Ascending aorta (tissue), 2 donors: ENCODE measurements around the gene MAGI1. TPM values are rescaled to one million over a fixed set of nuclear protein-coding genes. Genes with fewer than 3 reads are reported as not detected.

Experiments used
- DNase-seq, 2 donors: peaks; one replicate each; pipeline ENCODE4 v3.0.0-alpha.2; 2019; ENCODE audit warnings: low spot score in 2 of 2
- H3K27ac ChIP-seq, 2 donors: fragments of 200-600 bp; sonication (generic); one replicate each; pipeline ENCODE4 v1.5.1; 2016 to 2017; ENCODE audit warnings: mild to moderate bottlenecking in 1 of 2
- H3K27me3 ChIP-seq: fragments of 200-600 bp; sonication (generic); one replicate; pipeline ENCODE4 v1.5.1; 2017
- H3K36me3 ChIP-seq, 2 donors: fragments of 200-600 bp; sonication (generic); one replicate each; pipeline ENCODE4 v1.5.1; 2016
- H3K4me1 ChIP-seq, 2 donors: fragments of 200-600 bp; sonication (generic); one replicate each; pipeline ENCODE4 v1.5.1; 2016 to 2017; ENCODE audit warnings: mild to moderate bottlenecking in 1 of 2
- H3K4me3 ChIP-seq, 2 donors: fragments of 200-600 bp; sonication (generic); one replicate each; pipeline ENCODE4 v1.5.1; 2016 to 2017; ENCODE audit warnings: mild to moderate bottlenecking in 1 of 2
- H3K9me3 ChIP-seq, 2 donors: fragments of 200-600 bp; sonication (generic); one replicate each; pipeline ENCODE4 v1.5.1; 2016
- intact Hi-C: fragments of 100-400 bp; cut with DNase I; formaldehyde crosslinking; loops from one replicate; pipeline ENCODE4 v1.15.1; 2023
- total RNA-seq: library from RNA; depleted of rRNA; stranded (reverse); fragments of >200 nt; gene quantifications from one replicate; pipeline ENCODE4 v1.1.0, GENCODE V29; 2016
- TF ChIP-seq, protein P1 (sequence below), 3 experiments: fragments of 200-600 bp in 2 of 3; fragments of 450-650 bp in 1 of 3; sonication (generic) in 2 of 3; IDR thresholded peaks; one replicate each; pipeline ENCODE4 v1.5.1; 2016 to 2019; ENCODE audit warnings: antibody characterized with exemption in 3 of 3, mild to moderate bottlenecking in 1 of 3, moderate library complexity in 1 of 3

Gene MAGI1
- total RNA-seq, 1 donor from 2014 or later = 28.4 TPM

DNA sequence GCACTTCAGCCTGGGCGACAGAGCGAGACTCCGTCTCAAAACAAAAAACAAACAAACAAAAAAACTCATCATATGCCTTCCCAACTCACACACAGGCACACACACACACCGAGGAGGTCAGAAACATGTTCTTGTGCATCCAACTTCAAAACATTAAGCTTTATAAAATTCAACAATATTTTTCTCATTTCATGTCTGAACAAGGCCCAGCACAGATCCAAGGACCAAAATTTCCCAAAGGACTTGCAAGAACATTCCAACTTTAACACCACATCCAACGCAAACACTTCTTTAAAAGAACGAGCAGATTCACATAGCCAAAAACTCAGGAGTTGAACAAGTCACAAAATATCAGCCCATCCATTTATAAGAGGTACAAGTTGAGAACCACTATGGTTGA, 148.4 kb downstream of the MAGI1 start:
- Histone ChIP-seq H3K4me1 (peaks cover 5 to 42% of the 10 kb centered on the region in 2 donors), H3K36me3 (no peaks in the 10 kb centered on the region), H3K9me3 (no peaks in the 10 kb centered on the region), H3K4me3 (no peak overlapping the region), H3K27ac (peak overlapping the region; percentile 88 to 92), H3K27me3 (no peaks in the 10 kb centered on the region)
- TF ChIP-seq, protein P1, sequence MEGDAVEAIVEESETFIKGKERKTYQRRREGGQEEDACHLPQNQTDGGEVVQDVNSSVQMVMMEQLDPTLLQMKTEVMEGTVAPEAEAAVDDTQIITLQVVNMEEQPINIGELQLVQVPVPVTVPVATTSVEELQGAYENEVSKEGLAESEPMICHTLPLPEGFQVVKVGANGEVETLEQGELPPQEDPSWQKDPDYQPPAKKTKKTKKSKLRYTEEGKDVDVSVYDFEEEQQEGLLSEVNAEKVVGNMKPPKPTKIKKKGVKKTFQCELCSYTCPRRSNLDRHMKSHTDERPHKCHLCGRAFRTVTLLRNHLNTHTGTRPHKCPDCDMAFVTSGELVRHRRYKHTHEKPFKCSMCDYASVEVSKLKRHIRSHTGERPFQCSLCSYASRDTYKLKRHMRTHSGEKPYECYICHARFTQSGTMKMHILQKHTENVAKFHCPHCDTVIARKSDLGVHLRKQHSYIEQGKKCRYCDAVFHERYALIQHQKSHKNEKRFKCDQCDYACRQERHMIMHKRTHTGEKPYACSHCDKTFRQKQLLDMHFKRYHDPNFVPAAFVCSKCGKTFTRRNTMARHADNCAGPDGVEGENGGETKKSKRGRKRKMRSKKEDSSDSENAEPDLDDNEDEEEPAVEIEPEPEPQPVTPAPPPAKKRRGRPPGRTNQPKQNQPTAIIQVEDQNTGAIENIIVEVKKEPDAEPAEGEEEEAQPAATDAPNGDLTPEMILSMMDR (IDR thresholded peaks at IDR 0.05) = no peak
- DNase-seq = peak in 1 of 2 donors; percentile 65
- intact Hi-C loops = no loop called here

DNA sequence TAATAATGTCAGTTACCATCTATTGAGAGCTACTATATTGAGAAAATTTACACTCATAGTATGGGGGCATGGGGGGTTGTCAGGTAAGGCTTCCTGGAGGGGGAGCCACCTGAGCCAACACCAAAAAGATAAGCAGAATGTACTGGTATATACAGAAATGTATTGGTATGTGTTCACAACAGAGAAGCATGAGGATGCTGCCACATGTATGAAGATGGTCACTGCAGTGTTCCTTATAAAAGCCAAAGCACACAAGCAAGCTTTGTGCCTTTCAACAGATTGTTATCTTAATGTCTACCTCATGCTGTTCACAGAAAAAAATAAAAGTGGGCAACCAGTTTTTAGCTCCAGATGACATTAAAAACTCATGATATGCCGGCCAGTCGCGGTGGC, 149.0 kb downstream of the MAGI1 start:
- H3K36me3 ChIP-seq = no peaks in the 10 kb centered on the region
- DNase-seq = no peak
- TF ChIP-seq, protein P1 (IDR thresholded peaks at IDR 0.05) = no peak
- H3K27me3 ChIP-seq = no peaks in the 10 kb centered on the region
- H3K9me3 ChIP-seq = no peaks in the 10 kb centered on the region
- peak overlapping the region; percentile 88 to 92 for H3K27ac ChIP-seq
- intact Hi-C loops = loop anchor here (5.0 kb wide), 1 partner anchor 107 kb away; no protein-coding TSS in a partner anchor
- peaks cover 5 to 36% of the 10 kb centered on the region in 2 donors for H3K4me1 ChIP-seq
- no peak overlapping the region for H3K4me3 ChIP-seq

DNA sequence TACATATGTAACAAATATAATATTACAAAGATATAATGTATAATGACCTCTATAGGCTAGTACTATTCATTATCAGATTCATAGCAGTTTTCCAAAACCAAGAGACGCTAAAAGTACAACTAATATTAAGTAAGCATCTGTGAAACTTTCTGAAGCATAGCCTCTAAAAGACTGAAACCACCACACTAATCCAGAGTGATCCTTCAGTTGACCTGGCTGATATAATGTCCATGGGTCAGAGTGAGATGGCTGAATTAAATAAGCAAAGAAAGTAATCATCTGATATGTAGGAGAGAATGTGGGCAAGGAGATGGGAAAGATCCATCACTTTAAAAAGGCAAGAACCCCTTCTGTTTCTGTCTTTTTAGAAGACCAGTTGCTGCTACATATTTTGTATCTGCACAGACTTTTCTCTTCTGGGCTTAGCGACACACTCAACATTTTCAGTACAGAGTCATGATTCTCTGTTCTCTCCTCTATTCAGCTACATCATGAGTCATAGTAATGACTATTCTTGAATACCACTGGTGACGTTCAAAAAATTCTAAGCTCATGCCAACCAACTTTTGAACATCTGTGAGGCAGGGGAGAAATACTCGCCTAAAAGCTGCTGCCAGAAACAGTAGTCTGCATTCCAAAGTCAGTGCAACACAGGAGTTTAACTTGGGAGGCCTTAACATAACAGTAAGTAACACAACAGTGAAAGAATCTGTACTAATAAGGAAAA, 149.6 kb downstream of the MAGI1 start:
- peaks cover 5 to 32% of the 10 kb centered on the region in 2 donors for H3K4me1 ChIP-seq
- H3K27ac ChIP-seq = peak overlapping the region; percentile 88 to 92
- H3K9me3 ChIP-seq = no peaks in the 10 kb centered on the region
- no peaks in the 10 kb centered on the region for H3K27me3 ChIP-seq
- TF ChIP-seq, protein P1 (IDR thresholded peaks at IDR 0.05) = no peak
- DNase-seq = peak in 1 of 2 donors; percentile 81
- intact Hi-C loops = loop anchor here (5.0 kb wide), 1 partner anchor 107 kb away; no protein-coding TSS in a partner anchor
- peak overlapping the region in 1 of 2 donors; percentile 29 for H3K4me3 ChIP-seq
- no peaks in the 10 kb centered on the region for H3K36me3 ChIP-seq

DNA sequence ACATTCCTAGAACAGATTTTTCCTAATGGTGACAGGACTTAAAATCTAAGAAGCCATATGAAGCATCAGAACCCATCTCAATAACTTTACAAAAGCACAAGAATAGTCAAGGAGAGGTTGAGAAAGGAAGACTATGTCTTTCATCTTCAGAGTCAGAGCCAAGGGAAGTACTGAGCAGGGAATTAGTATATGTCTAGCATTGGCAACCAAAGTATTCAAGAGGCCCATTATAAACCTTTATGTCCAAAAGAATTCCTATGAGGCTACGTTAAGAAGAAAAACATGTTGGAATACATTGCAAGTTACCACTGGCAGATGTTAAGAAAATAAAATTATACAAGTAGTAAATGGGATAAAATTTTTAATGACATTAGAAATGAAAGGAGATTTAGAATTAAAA, 150.5 kb downstream of the MAGI1 start:
- Histone ChIP-seq H3K4me1 (peaks cover 2 to 31% of the 10 kb centered on the region in 2 donors), H3K27me3 (no peaks in the 10 kb centered on the region), H3K27ac (peak overlapping the region; percentile 82 to 92), H3K4me3 (no peak overlapping the region), H3K36me3 (no peaks in the 10 kb centered on the region), H3K9me3 (no peaks in the 10 kb centered on the region)
- intact Hi-C loops = loop anchor here (5.0 kb wide), 1 partner anchor 106 kb away; no protein-coding TSS in a partner anchor
- no peak for DNase-seq
- TF ChIP-seq, protein P1 (IDR thresholded peaks at IDR 0.05) = no peak

DNA sequence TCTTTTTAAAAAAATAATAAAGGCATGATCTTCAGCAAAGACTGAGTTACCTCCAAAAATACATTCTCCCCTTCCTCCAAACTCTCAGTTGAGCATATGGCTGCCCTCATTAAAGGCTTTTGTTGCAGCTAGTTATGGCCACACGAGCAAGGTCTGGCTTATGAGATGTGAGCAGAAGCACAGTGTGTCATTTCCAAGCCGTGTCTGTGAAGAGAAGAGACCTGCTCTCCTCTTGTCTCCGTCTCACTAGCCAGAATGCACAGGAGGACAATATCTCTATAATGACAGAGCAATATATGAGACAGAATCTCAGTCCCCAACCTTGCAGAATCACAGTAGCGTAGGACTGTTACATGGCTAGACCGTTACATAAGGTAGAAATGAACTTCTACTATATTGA, 152.3 kb downstream of the MAGI1 start:
- Histone ChIP-seq H3K9me3 (no peaks in the 10 kb centered on the region), H3K4me3 (no peak overlapping the region), H3K27me3 (no peaks in the 10 kb centered on the region), H3K36me3 (no peaks in the 10 kb centered on the region), H3K4me1 (peaks cover 2 to 32% of the 10 kb centered on the region in 2 donors), H3K27ac (no peak overlapping the region)
- intact Hi-C loops = loop anchor here (5.0 kb wide), 1 partner anchor 104 kb away; no protein-coding TSS in a partner anchor
- no peak for DNase-seq
- TF ChIP-seq, protein P1 (IDR thresholded peaks at IDR 0.05) = no peak
